RPMI8226 (cell line): ENCODE data around the gene LUC7L3.

Source experiments
- DNase-seq: peaks from one replicate; pipeline ENCODE4 v3.0.0-alpha.2; 2015

The LUC7L3 gene, protein sequence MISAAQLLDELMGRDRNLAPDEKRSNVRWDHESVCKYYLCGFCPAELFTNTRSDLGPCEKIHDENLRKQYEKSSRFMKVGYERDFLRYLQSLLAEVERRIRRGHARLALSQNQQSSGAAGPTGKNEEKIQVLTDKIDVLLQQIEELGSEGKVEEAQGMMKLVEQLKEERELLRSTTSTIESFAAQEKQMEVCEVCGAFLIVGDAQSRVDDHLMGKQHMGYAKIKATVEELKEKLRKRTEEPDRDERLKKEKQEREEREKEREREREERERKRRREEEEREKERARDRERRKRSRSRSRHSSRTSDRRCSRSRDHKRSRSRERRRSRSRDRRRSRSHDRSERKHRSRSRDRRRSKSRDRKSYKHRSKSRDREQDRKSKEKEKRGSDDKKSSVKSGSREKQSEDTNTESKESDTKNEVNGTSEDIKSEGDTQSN

DNA sequence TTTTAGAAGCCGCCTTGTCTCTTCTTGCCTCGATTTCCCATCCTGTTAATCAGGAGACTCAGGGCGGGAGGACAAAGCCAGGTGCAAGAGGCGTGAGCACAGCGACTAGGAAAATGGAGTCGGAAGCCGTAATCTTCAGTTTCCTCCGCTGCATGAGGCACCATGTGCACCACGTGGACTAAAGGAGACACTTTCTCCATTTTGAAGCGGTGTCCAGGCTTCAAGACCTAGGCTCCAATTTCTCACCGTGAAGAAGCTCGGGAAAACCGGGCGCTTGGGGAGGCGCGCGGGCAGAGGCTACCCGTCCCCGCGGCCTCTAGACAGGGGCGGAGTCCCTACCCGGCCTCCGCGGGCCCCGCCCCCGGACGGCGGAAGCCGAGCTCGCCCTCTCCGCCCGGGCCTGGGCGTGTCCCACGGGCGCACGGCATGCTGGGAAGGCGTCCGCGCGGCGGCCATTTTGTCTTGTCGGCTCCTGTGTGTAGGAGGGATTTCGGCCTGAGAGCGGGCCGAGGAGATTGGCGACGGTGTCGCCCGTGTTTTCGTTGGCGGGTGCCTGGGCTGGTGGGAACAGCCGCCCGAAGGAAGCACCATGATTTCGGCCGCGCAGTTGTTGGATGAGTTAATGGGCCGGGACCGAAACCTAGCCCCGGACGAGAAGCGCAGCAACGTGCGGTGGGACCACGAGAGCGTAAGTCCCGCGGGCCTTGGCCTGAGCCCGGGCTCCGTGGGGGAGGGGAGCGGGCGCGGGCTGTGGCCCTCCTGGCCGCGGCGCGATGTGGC is at the start of gene LUC7L3:
Gene LUC7L3, plus strand, starts transcription at position 460 of the 780 bp plus-strand sequence. Its CDS starts 130 bp downstream, at position 590.
- DNase-seq, result peak; percentile 97

- no peak for DNase-seq
Observed at GRCh38 chr17:50672071-50672470, 47.3 kb upstream of the LUC7L3 start.

- DNase-seq, result no peak
Observed at GRCh38 chr17:50672831-50673551, 46.4 kb upstream of the LUC7L3 start.

DNA sequence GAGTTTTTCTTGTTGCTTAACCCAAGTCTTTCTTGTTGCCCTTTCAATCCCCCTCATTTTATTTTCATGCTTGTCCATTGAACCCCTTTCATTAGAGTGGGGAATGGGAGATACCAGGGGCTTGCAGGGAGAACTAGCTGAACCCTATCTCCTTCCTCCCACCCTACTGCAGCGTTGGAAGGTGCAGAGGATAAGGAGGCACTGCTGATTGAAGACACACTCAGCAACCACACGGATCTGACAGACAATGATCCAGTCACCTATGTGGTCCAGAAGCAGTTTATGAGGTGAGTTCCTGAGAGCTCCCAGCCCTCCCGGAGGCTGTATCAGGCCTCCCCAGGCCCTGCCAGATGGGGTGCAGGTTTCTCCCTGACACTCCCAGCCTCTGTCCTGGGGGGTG is 44.2 kb upstream of the LUC7L3 start:
- no peak for DNase-seq

GRCh38 chr17:50675627-50676026 is 43.8 kb upstream of the LUC7L3 start:
- no peak for DNase-seq

- no peak for DNase-seq
Observed at GRCh38 chr17:50676065-50676975, 43.1 kb upstream of the LUC7L3 start.

DNA sequence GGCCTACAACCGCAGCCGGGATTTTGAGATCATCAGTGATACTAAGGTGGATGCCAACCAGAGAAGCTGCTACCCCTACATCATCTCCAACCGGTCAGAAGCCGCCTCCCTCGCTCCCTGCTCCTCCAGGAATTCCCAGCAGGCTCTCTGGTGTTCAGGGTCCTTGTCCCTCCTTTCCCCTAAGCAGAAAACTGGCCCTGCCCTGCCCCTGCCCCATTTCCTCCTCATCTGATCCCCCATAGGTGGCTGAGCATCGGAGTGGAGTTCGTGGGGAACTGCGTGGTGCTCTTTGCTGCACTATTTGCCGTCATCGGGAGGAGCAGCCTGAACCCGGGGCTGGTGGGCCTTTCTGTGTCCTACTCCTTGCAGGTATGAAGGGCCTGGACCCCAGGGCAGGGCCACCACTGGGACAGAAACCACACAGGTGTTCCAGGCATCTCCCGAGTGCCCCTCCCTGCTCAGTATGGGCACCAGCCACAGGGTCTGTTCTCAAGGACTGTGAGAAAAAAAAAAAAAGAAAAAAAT is 41.5 kb upstream of the LUC7L3 start:
- DNase-seq, result no peak

GRCh38 chr17:50679008-50679544 is 40.3 kb upstream of the LUC7L3 start:
- no peak for DNase-seq

GRCh38 chr17:50680126-50680525 is 39.3 kb upstream of the LUC7L3 start:
- no peak for DNase-seq

GRCh38 chr17:50680543-50681262 is 38.7 kb upstream of the LUC7L3 start:
- peak; percentile 48 for DNase-seq

- DNase-seq, result peak; percentile 53
Observed at GRCh38 chr17:50681263-50682200, 37.9 kb upstream of the LUC7L3 start.

GRCh38 chr17:50682441-50682840 is 37.0 kb upstream of the LUC7L3 start:
- no peak for DNase-seq

GRCh38 chr17:50682938-50683337 is 36.5 kb upstream of the LUC7L3 start:
- no peak for DNase-seq

DNA sequence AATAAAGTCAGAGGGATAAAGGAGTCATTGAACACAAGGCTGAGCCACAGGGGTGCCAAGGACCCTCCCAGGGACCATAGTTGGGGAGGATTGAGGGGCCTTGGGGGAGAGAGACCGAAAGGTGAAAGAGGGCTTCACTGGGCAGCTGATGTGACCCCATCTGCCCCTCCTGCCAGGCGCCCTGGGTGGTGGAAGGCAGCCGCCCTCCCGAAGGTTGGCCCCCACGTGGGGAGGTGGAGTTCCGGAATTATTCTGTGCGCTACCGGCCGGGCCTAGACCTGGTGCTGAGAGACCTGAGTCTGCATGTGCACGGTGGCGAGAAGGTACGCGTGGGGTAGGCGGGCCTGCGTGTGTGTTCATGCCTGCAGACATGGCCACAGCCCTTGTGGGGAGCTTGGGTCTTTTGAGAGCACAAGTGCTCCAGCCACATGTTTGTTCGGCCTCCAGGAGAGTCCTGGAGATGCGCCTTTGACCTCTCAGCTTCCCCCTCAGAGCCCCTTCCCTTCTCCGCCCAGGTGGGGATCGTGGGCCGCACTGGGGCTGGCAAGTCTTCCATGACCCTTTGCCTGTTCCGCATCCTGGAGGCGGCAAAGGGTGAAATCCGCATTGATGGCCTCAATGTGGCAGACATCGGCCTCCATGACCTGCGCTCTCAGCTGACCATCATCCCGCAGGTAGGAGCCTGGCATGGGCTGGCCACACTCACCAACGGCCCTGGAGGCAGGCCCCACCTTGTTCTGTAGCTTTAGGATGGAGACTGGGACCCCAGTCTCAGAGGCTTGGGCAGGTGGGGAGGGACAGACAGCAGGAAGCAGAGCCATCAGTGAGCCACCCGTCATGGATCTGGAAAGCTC is 35.7 kb upstream of the LUC7L3 start:
- DNase-seq, result no peak

- no peak for DNase-seq
Observed at GRCh38 chr17:50684288-50684611, 35.2 kb upstream of the LUC7L3 start.

- DNase-seq, result no peak
Observed at GRCh38 chr17:50684612-50685333, 34.6 kb upstream of the LUC7L3 start.

DNA sequence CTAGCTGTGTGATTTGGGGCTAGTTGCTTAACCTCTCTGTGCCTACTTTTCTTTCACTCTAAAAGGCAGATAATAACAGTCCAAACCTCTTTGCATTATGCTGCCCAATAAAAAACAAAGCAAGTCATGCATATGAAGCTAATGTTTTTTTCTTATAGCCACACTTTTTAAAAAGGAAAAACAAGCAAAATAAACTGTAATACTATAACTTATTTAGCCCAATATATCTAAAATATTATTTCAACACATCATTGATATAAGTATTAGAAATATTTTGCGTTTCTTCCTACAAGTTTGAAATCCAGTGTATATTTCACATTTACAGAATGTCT is 34.1 kb upstream of the LUC7L3 start:
- DNase-seq, result no peak

DNA sequence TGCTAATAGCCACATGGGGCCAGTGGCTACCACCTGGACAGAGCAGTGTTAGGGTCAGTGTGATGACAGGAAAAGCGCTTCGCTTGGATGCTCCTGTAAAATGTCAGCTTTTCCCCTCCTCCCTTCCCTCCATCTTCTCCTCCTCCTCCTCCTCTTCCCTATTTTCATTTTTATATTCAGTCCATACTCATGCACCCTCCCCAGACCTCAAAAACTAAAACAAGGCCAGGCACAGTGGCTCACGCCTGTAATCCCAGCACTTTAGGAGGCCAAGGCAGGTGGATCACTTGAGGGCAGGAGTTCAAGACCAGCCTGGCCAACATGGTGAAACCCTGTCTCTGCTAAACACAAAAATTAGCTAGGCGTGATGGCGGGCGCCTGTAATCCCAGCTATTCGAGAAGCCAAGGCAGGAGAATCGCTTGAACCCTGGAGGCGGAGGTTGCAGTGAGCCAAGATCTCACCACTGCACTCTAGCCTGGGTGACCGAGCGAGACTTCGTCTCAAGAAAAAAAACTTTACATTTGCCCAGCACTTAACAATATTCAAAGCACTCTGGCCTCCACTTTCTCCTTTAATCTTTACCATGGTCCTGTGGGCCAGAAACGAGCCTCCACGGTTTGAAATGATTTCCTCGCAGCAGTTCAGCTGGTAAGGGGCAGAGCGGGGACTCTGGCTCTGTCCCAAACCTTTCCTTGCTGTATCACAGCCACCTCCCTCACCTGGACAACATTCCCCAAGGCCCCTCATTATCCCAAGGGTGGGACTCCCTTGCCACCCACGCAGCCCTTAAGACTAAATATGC is 33.5 kb upstream of the LUC7L3 start:
- DNase-seq, result no peak
